ENCODE data around the gene LRRC59.

- TF ChIP-seq CTCF (optimal IDR thresholded peaks at IDR 0.05 in 1 of 3, IDR thresholded peaks at IDR 0.05 in 1 of 3, conservative IDR thresholded peaks at IDR 0.05 in 1 of 3; ENCODE audit: extremely low read depth in 1 of 3, insufficient read depth in 2 of 3, low read length in 3 of 3) = no peak
- no peak for TF ChIP-seq EZH2 (IDR thresholded peaks at IDR 0.05; ENCODE audit: low read length)
Measured at GRCh38 chr17:50364061-50364458, 33.3 kb downstream of the LRRC59 start.
